WERI-Rb-1 (cell line): ENCODE results near the gene INPP5K.

Experiments
- DNase-seq: peaks from one replicate; pipeline ENCODE4 v3.0.0-alpha.2; 2020
- H3K27ac ChIP-seq: fragments of 250-450 bp; sonication (Bioruptor Pico); 2 replicates; pipeline ENCODE4 v1.5.1; 2020; ENCODE audit warnings: mild to moderate bottlenecking, moderate library complexity
- H3K27me3 ChIP-seq: fragments of 250-450 bp; sonication (Bioruptor Pico); 2 replicates; pipeline ENCODE4 v1.5.1; 2021; ENCODE audit warnings: mild to moderate bottlenecking, low read depth, moderate library complexity; ENCODE audit not compliant: insufficient read depth, severe bottlenecking
- H3K36me3 ChIP-seq: fragments of 250-450 bp; sonication (Bioruptor Pico); 2 replicates; pipeline ENCODE4 v1.5.1; 2020; ENCODE audit warnings: mild to moderate bottlenecking, moderate library complexity
- H3K4me3 ChIP-seq: 2 replicates; pipeline ENCODE4 v1.5.1; 2011; ENCODE audit warnings: low read depth, mild to moderate bottlenecking, control low read depth, low read length
- H3K9me3 ChIP-seq: fragments of 250-450 bp; sonication (Bioruptor Pico); 2 replicates; pipeline ENCODE4 v1.5.1; 2021; ENCODE audit warnings: mild to moderate bottlenecking, moderate library complexity; ENCODE audit not compliant: severe bottlenecking
- CTCF ChIP-seq: IDR thresholded peaks from 2 replicates; pipeline ENCODE4 v1.5.1; 2011; ENCODE audit warnings: low read depth, mild to moderate bottlenecking, control low read depth, inconsistent platforms, low read length

The INPP5K gene

GRCh38 chr17:1462164-1463112 is 54.0 kb downstream of the INPP5K start:
- Histone ChIP-seq H3K27me3 (no peaks in the 10 kb centered on the region), H3K27ac (peak overlapping the region; percentile 53), H3K4me3 (no peak overlapping the region), H3K36me3 (peaks cover 13% of the 10 kb centered on the region), H3K9me3 (no peaks in the 10 kb centered on the region)
- no peak for TF ChIP-seq CTCF
- DNase-seq, result peak; percentile 94

GRCh38 chr17:1461198-1461944 is 55.0 kb downstream of the INPP5K start:
- Histone ChIP-seq H3K9me3 (no peaks in the 10 kb centered on the region), H3K36me3 (peaks cover 9% of the 10 kb centered on the region), H3K27me3 (no peaks in the 10 kb centered on the region), H3K27ac (no peak overlapping the region), H3K4me3 (no peak overlapping the region)
- no peak for TF ChIP-seq CTCF
- no peak for DNase-seq

GRCh38 chr17:1460233-1460632 is 56.2 kb downstream of the INPP5K start:
- H3K4me3 ChIP-seq, result no peak overlapping the region
- no peak for TF ChIP-seq CTCF
- H3K36me3 ChIP-seq, result peaks cover 13% of the 10 kb centered on the region
- peak; percentile 59 for DNase-seq
- H3K27me3 ChIP-seq, result no peaks in the 10 kb centered on the region
- H3K27ac ChIP-seq, result peak overlapping the region; percentile 45
- no peaks in the 10 kb centered on the region for H3K9me3 ChIP-seq

GRCh38 chr17:1455797-1456599 is 60.4 kb downstream of the INPP5K start, which contains the start of gene CRK:
TSS of gene CRK (minus strand) at chr17:1456232. CDS start at chr17:1456117, 115 bp downstream.
- peak; percentile 96 for DNase-seq
- H3K27ac ChIP-seq, result peak within 1 kb of the TSS; percentile 92
- H3K27me3 ChIP-seq, result no peaks in the 10 kb centered on the region
- no peak for TF ChIP-seq CTCF
- H3K9me3 ChIP-seq, result no peaks in the 10 kb centered on the region
- peak within 1 kb of the TSS; percentile 77 for H3K4me3 ChIP-seq
- H3K36me3 ChIP-seq, result peaks cover 19% of the 10 kb centered on the region

- Histone ChIP-seq H3K27me3 (no peaks in the 10 kb centered on the region), H3K36me3 (peaks cover 22% of the 10 kb centered on the region), H3K4me3 (peak overlapping the region; percentile 77), H3K9me3 (no peaks in the 10 kb centered on the region), H3K27ac (peak overlapping the region; percentile 92)
- peak; percentile 75 for TF ChIP-seq CTCF
- peak; percentile 72 for DNase-seq
Observed at GRCh38 chr17:1455291-1455796, 61.1 kb downstream of the INPP5K start.
